SJSA1 (cell line): ENCODE data around the gene LEF1. TPM values are rescaled to one million over a fixed set of nuclear protein-coding genes. Genes with fewer than 3 reads are reported as not detected.

ENCODE experiments used
- DNase-seq, 2 experiments: peaks; one replicate each; pipeline ENCODE4 v3.0.0-alpha.2; 2015 to 2020; ENCODE audit warnings: low spot score in 2 of 2, low read depth in 1 of 2
- H3K27ac ChIP-seq: fragments of 250-450 bp; sonication (Bioruptor Pico); 2 replicates; pipeline ENCODE4 v1.5.1; 2020; ENCODE audit warnings: mild to moderate bottlenecking, moderate library complexity
- H3K27me3 ChIP-seq: fragments of 250-450 bp; sonication (Bioruptor Pico); replicated peaks from 2 replicates; pipeline ENCODE4 v1.5.1; 2020; ENCODE audit warnings: mild to moderate bottlenecking, moderate library complexity
- H3K36me3 ChIP-seq: fragments of 250-450 bp; sonication (Bioruptor Pico); 2 replicates; pipeline ENCODE4 v1.5.1; 2020; ENCODE audit warnings: mild to moderate bottlenecking
- H3K4me1 ChIP-seq: fragments of 250-450 bp; sonication (Bioruptor Pico); replicated peaks from 2 replicates; pipeline ENCODE4 v1.6.1; 2021; ENCODE audit warnings: mild to moderate bottlenecking
- H3K4me3 ChIP-seq: fragments of 250-450 bp; sonication (Bioruptor Pico); 2 replicates; pipeline ENCODE4 v1.5.1; 2020; ENCODE audit warnings: mild to moderate bottlenecking
- H3K9me3 ChIP-seq: fragments of 250-450 bp; sonication (Bioruptor Pico); replicated peaks from 2 replicates; pipeline ENCODE4 v1.5.1; 2020; ENCODE audit warnings: mild to moderate bottlenecking
- total RNA-seq: library from RNA; depleted of rRNA; stranded (reverse); fragments of >200 nt; shearing (Covaris generic); gene quantifications from 2 replicates; pipeline ENCODE4 v1.2.3, GENCODE V29; 2014

The LEF1 gene
- total RNA-seq, 1 experiment from 2014 or later = 55.5 TPM

DNA sequence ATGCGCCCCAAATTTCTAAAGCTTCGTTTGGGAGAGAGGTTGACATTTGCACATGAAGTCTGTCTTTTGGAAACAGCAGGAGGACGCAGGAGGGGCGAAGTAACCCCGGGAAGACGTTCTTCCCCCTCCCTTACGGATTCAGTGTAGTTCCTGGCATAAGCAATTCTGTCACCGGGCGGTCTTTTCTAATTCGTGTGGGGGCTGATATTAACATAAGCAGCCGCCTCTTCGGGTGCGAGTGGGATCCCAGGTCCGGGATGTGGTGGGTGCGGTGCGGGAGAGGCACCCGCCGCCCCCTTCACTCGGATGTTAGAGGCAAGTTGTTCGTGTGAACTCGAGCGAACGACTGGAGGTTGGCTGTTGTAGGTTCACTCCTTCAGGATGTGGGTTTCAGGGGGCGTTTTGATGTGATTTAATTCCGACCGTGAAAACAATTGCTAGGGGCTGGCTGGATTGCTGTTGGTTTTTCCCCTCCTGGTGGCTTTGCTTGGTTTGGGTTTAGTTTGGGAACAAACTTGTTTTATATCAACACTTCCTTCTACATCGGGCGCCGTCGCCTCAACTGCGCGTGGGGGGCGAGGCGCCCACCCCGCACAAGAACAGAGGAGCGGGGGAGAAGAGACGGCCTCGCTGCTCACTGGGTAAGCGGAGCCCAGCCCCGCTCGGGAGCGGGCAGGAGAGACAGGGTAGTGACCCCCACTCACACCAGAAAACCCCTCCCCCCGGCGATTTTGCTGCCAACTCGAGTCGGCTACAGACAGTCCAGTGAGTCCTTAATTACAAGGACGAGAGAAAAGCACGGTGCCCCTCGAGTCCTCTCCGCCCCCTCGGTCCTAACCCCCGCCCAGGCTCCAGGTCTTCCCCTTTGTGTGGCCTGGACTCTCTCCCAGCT is 2.9 kb upstream of the LEF1 start:
- Histone ChIP-seq H3K27ac (peak overlapping the region; percentile 92), H3K36me3 (peaks cover 9% of the 10 kb centered on the region), H3K4me1 (peaks cover 46% of the 10 kb centered on the region), H3K27me3 (peaks cover 10% of the 10 kb centered on the region), H3K4me3 (peak overlapping the region; percentile 48), H3K9me3 (no peaks in the 10 kb centered on the region)
- DNase-seq = peak; percentile 81 to 91

GRCh38 chr4:108170631-108171338 is 2.1 kb upstream of the LEF1 start:
- peak overlapping the region; percentile 48 for H3K4me3 ChIP-seq
- no peaks in the 10 kb centered on the region for H3K9me3 ChIP-seq
- H3K36me3 ChIP-seq = peaks cover 17% of the 10 kb centered on the region
- peaks cover 54% of the 10 kb centered on the region for H3K4me1 ChIP-seq
- H3K27ac ChIP-seq = peak overlapping the region; percentile 92
- peaks cover 10% of the 10 kb centered on the region for H3K27me3 ChIP-seq
- peak in 1 of 2 experiments; percentile 65 for DNase-seq

DNA sequence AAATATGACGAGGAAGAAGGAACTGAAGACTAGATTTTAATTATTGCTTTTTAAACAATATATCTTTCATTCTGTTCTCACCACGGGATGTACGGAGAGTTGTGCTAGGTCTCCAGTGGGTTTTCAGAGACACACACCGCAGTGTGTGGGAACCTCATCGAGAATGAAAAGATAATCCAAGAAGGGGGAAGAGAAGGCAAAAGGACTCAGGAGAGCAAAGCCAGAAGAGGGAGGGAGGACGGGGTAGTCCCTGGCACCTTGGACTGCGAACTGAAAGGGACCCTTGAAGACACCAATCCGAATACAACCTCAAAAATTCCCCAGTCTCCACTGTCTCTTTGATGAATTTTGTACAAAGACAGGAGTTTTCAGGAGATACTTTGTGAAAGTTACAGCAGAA is 932 bp upstream of the LEF1 start:
- Histone ChIP-seq H3K9me3 (no peaks in the 10 kb centered on the region), H3K27me3 (peaks cover 10% of the 10 kb centered on the region), H3K4me1 (peaks cover 64% of the 10 kb centered on the region), H3K27ac (peak overlapping the region; percentile 75; the same call in 1 of the 2 replicates), H3K36me3 (peaks cover 21% of the 10 kb centered on the region), H3K4me3 (peak overlapping the region; percentile 67)
- DNase-seq = peak in 1 of 2 experiments; percentile 40

DNA sequence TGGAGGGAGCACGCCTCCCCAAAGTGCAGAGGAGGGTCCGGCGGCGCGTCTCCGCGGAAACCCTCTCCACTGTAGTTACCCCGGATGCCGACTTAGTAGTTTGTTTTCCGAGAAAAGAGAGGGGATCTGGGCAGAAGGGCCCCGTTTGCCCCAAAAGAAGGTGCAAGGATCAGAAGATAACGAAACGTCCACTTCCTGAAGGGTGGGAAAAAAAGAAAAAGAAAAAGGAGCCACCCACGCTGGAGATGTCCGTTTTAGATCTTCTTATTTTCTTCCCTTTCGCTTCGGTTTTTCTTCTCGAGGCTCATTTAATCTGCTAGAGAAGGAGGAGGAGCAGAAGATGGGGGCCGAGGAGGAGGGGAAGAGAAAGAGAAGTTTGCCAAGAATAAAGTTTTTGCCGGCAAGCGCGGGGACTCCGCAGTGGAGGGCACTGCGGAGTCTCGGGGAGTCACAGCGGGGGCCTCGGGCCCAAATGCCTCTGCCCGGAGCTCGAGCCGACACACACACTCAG is 517 bp downstream of the LEF1 start:
- Histone ChIP-seq H3K4me3 (peak overlapping the region; percentile 67), H3K27me3 (peaks cover 10% of the 10 kb centered on the region), H3K4me1 (peaks cover 61% of the 10 kb centered on the region), H3K9me3 (no peaks in the 10 kb centered on the region), H3K36me3 (peaks cover 26% of the 10 kb centered on the region), H3K27ac (peak overlapping the region; percentile 75)
- DNase-seq = no peak

GRCh38 chr4:108166441-108167315 is 2.1 kb downstream of the LEF1 start:
- DNase-seq = peak; percentile 49 to 69
- Histone ChIP-seq H3K27ac (peak overlapping the region; percentile 75), H3K36me3 (peaks cover 36% of the 10 kb centered on the region), H3K27me3 (peaks cover 10% of the 10 kb centered on the region), H3K4me3 (peak overlapping the region; percentile 67), H3K4me1 (peaks cover 59% of the 10 kb centered on the region), H3K9me3 (no peaks in the 10 kb centered on the region)

DNA sequence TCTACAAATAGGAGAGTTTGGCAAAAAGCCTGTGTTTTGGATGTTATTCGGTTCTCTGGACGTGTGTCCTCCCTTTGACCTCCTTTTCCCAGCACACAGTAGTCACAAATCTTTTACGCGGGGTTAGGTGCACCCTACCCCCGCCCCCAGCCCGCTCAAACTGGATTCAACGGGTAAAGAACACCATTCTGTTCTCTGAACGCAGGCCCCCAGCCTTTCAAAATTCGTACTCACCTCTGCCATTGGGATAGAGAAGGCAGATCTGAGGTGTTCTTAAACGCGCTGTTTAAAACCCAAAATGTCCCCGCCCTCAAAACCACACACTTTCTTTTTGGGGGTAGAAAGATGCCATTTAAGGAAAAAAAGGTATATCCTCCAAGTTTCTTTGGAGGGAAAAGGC is 2.7 kb downstream of the LEF1 start:
- Histone ChIP-seq H3K4me1 (peaks cover 58% of the 10 kb centered on the region), H3K27me3 (peaks cover 10% of the 10 kb centered on the region), H3K27ac (peak overlapping the region; percentile 75), H3K36me3 (peaks cover 36% of the 10 kb centered on the region), H3K4me3 (peak overlapping the region; percentile 67), H3K9me3 (no peaks in the 10 kb centered on the region)
- DNase-seq = no peak

GRCh38 chr4:108165586-108165985 is 3.1 kb downstream of the LEF1 start:
- Histone ChIP-seq H3K36me3 (peaks cover 37% of the 10 kb centered on the region), H3K4me3 (peak overlapping the region; percentile 67), H3K4me1 (peaks cover 58% of the 10 kb centered on the region), H3K27me3 (peaks cover 8% of the 10 kb centered on the region), H3K9me3 (no peaks in the 10 kb centered on the region), H3K27ac (peak overlapping the region; percentile 75)
- DNase-seq = peak in 1 of 2 experiments; percentile 76

- Histone ChIP-seq H3K9me3 (no peaks in the 10 kb centered on the region), H3K27me3 (no peaks in the 10 kb centered on the region), H3K4me3 (no peak overlapping the region), H3K36me3 (peaks cover 39% of the 10 kb centered on the region), H3K4me1 (peaks cover 43% of the 10 kb centered on the region), H3K27ac (peak overlapping the region; percentile 75; the same call in 1 of the 2 replicates)
- peak in 1 of 2 experiments; percentile 58 for DNase-seq
Observed at GRCh38 chr4:108163351-108163750, 5.4 kb downstream of the LEF1 start.

GRCh38 chr4:108160741-108161352 is 7.9 kb downstream of the LEF1 start:
- Histone ChIP-seq H3K36me3 (peaks cover 31% of the 10 kb centered on the region), H3K9me3 (no peaks in the 10 kb centered on the region), H3K27ac (no peak overlapping the region), H3K4me1 (peaks cover 37% of the 10 kb centered on the region), H3K27me3 (no peaks in the 10 kb centered on the region), H3K4me3 (no peak overlapping the region)
- peak in 1 of 2 experiments; percentile 34 for DNase-seq

- H3K27me3 ChIP-seq = no peaks in the 10 kb centered on the region
Observed at GRCh38 chr4:108159845-108160244, 8.9 kb downstream of the LEF1 start.

DNA sequence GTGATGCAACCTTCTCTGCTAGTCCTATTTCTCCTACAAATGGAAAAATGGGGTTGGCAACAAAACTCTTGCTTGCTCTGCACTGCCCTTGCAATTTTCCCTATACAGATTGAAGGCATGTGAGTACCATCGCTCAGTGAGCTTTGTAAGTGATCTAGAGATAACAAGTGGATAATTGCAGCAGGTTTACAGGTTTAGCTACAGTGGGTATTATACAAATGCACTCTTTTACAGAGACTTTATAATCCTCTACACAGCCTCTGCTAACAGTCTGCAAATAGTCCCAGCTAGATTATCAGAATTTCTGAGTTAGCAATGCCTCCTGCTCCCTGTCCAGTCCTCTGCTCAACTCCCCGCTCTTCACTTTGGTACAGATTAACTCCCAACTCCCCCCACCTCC is 11.1 kb downstream of the LEF1 start:
- no peak for DNase-seq
- no peak overlapping the region for H3K27ac ChIP-seq
- H3K4me1 ChIP-seq = peaks cover 31% of the 10 kb centered on the region
- no peak overlapping the region for H3K4me3 ChIP-seq
- H3K9me3 ChIP-seq = no peaks in the 10 kb centered on the region
- no peaks in the 10 kb centered on the region for H3K27me3 ChIP-seq
- H3K36me3 ChIP-seq = peaks cover 27% of the 10 kb centered on the region

More at GRCh38 chr4:108159845-108160244, 8.9 kb downstream of the LEF1 start:
- no peak for DNase-seq
- Histone ChIP-seq H3K4me1 (peaks cover 35% of the 10 kb centered on the region), H3K9me3 (no peaks in the 10 kb centered on the region), H3K4me3 (no peak overlapping the region), H3K27ac (no peak overlapping the region), H3K36me3 (peaks cover 26% of the 10 kb centered on the region)

DNA sequence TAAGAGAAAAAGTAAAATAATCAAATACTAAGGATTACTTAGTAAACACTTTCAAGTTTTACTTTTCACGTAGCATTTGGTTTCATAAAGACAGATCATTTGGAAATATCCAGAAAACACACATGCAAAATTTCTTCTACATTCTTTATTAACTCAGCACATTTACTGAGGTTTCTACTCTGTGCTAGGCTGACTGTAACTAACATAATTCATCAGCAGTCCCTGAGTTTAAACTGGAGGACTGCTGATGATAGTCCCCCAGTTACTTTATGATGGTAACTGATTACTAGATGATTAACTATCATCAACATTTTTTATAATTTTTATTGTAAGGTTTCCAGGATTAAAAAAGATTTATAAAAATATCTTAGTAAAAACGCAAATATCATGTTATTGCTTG is 12.3 kb downstream of the LEF1 start:
- Histone ChIP-seq H3K27me3 (no peaks in the 10 kb centered on the region), H3K9me3 (no peaks in the 10 kb centered on the region), H3K4me1 (peaks cover 24% of the 10 kb centered on the region), H3K4me3 (no peak overlapping the region), H3K27ac (no peak overlapping the region), H3K36me3 (peaks cover 30% of the 10 kb centered on the region)
- DNase-seq = no peak

- peaks cover 21% of the 10 kb centered on the region for H3K4me1 ChIP-seq
- H3K27ac ChIP-seq = peak overlapping the region; percentile 68
- H3K27me3 ChIP-seq = no peaks in the 10 kb centered on the region
- DNase-seq = peak; percentile 73 to 80
- no peaks in the 10 kb centered on the region for H3K9me3 ChIP-seq
- H3K36me3 ChIP-seq = peaks cover 29% of the 10 kb centered on the region
- H3K4me3 ChIP-seq = peak overlapping the region; percentile 3; the same call in 1 of the 2 replicates
Observed at GRCh38 chr4:108155373-108155772, 13.4 kb downstream of the LEF1 start.
